Muscle layer of duodenum (tissue), 2 donors: ENCODE data around the gene M1AP.

ENCODE experiments used
- H3K27ac ChIP-seq: one replicate; pipeline ENCODE4 v1.7.0; 2013; ENCODE audit warnings: mild to moderate bottlenecking, low read length
- H3K27me3 ChIP-seq: one replicate; pipeline ENCODE4 v1.7.0; 2013; ENCODE audit warnings: low read depth, mild to moderate bottlenecking, control low read depth, low read length
- H3K36me3 ChIP-seq, 2 donors: one replicate each; pipeline ENCODE4 v1.7.0; 2013; ENCODE audit warnings: low read length in 2 of 2, control low read depth in 1 of 2, mild to moderate bottlenecking in 1 of 2; ENCODE audit not compliant: insufficient read depth in 2 of 2, control insufficient read depth in 1 of 2
- H3K4me1 ChIP-seq, 2 donors: one replicate each; pipeline ENCODE4 v1.7.0; 2013; ENCODE audit warnings: low read length in 2 of 2, mild to moderate bottlenecking in 2 of 2, control low read depth in 1 of 2, moderate library complexity in 1 of 2; ENCODE audit not compliant: insufficient read depth in 2 of 2, control insufficient read depth in 1 of 2
- H3K4me3 ChIP-seq, 2 donors: one replicate each; pipeline ENCODE4 v1.7.0; 2013; ENCODE audit warnings: low read length in 2 of 2, low read depth in 1 of 2, mild to moderate bottlenecking in 1 of 2
- H3K9me3 ChIP-seq, 2 donors: one replicate each; pipeline ENCODE4 v1.7.0; 2013; ENCODE audit warnings: low read length in 2 of 2, control low read depth in 1 of 2, mild to moderate bottlenecking in 1 of 2; ENCODE audit not compliant: control insufficient read depth in 1 of 2
- donor health status: healthy.

The M1AP gene

DNA sequence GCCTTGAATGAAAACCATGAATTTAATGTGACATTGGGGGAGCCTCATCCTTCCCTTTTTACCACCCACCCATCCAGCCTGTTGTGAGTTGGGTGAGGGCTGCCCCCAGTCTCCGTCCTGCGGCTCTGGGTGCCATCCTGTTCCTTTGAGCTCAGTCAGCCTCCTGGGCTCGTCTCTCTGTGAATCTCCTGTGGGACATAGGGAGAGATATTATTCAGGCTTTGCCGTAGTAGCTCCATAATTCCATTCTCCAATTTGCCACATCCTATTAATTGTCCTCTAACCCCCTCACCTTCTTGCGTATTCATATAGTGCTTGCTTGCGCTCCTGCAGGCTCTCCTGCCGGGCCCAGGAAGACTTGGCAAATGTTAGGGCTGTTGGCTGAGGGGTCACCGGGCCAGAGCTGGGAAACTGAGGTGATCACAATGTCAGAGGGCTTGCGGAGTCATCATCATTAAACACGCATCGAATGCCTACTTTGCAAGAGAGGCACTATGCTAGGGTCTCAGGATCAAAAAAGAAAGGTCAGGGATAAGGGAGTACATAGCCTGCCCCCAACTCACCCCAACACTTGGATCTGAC is 121.4 kb downstream of the M1AP start:
- peaks cover 16 to 25% of the 10 kb centered on the region in 2 donors for H3K4me1 ChIP-seq
- H3K27ac ChIP-seq, result no peak overlapping the region
- peaks cover 13 to 30% of the 10 kb centered on the region in 2 donors for H3K36me3 ChIP-seq
- H3K27me3 ChIP-seq, result no peaks in the 10 kb centered on the region
- no peaks in the 10 kb centered on the region for H3K9me3 ChIP-seq
- no peak overlapping the region for H3K4me3 ChIP-seq

- Histone ChIP-seq H3K4me3 (peak within 1 kb of the TSS in 1 of 2 donors; percentile 21), H3K27ac (peak within 1 kb of the TSS; percentile 74), H3K9me3 (no peaks in the 10 kb centered on the region), H3K27me3 (no peaks in the 10 kb centered on the region), H3K36me3 (peaks cover 13 to 30% of the 10 kb centered on the region in 2 donors), H3K4me1 (peaks cover 10 to 17% of the 10 kb centered on the region in 2 donors)
These were observed 122.1 kb downstream of the M1AP start, which contains the start of gene DQX1 for GRCh38 chr2:74525717-74526648. Gene DQX1, minus strand, starts transcription at chr2:74526231. Its CDS starts 502 bp downstream, at chr2:74525729.

DNA sequence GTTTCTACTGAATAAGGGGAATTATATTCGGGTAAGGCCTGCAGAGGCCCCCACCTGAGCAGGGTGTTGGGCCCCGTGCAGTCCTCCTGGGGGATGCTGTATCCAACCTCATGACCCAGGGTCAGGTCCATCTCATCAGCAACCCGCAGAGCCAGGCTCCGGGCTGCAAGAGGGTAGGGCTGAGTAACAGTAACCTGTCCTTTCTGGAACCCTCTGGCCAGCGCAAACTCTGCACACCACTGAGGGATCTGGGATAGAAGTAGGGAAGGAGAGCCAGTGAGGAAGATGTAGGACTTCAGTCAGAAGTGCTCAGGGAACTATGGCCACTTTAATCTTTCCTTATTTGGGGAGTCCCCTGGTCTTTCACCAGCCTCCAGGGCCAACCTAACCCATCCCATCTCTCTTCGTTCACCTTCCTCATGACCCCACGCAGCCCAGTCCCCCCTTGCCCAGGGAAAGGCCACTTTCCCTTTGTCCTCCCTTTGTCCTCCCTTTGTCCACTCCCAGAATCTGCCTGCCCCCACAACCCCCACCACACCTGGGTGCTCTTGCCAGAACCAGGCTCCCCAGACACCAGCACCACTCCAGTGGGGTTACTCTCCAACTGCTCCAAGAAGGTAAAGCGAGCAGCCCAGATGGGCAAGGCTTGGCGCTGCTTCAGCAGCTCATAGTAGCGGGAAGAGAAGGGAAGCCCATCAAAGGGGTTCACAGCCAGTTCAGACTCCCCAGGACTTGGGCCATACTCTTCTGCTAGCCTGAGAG is 123.0 kb downstream of the M1AP start:
- H3K27me3 ChIP-seq, result no peaks in the 10 kb centered on the region
- H3K36me3 ChIP-seq, result peaks cover 13 to 30% of the 10 kb centered on the region in 2 donors
- peaks cover 6 to 13% of the 10 kb centered on the region in 2 donors for H3K4me1 ChIP-seq
- peak overlapping the region; percentile 74 for H3K27ac ChIP-seq
- peak overlapping the region in 1 of 2 donors; percentile 21 for H3K4me3 ChIP-seq
- no peaks in the 10 kb centered on the region for H3K9me3 ChIP-seq

DNA sequence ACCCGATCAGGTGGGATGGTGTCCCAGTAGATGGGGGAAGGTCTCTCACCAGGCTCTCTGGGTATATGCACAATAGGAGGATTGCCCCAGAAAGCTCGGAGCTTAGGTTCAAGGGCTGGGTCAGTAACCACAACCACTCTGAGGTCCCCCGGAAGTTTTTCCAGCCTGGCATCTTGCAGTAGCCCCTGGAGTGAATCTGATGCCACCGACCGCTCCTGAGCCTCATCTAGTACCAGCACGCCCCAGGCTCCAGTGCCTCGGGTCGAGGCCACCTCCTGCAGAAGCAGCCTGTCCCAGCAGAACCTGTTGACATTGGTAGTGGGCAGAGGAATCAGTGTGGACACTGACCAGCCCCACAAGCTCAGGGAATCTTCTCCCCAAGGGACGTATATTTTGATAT is 124.1 kb downstream of the M1AP start:
- H3K27me3 ChIP-seq, result peaks cover under 1% of the 10 kb centered on the region
- peaks cover 6 to 13% of the 10 kb centered on the region in 2 donors for H3K4me1 ChIP-seq
- no peaks in the 10 kb centered on the region for H3K9me3 ChIP-seq
- H3K27ac ChIP-seq, result no peak overlapping the region
- peaks cover 13 to 30% of the 10 kb centered on the region in 2 donors for H3K36me3 ChIP-seq
- no peak overlapping the region for H3K4me3 ChIP-seq

- no peaks in the 10 kb centered on the region for H3K4me1 ChIP-seq
- H3K36me3 ChIP-seq, result peaks cover 11 to 22% of the 10 kb centered on the region in 2 donors
- no peaks in the 10 kb centered on the region for H3K9me3 ChIP-seq
- H3K27me3 ChIP-seq, result peaks cover 12% of the 10 kb centered on the region
- no peak overlapping the region for H3K27ac ChIP-seq
- no peak overlapping the region for H3K4me3 ChIP-seq
These were observed 125.6 kb downstream of the M1AP start for GRCh38 chr2:74522516-74522915.

GRCh38 chr2:74516650-74517049 is 131.5 kb downstream of the M1AP start:
- H3K27ac ChIP-seq, result no peak overlapping the region
- no peaks in the 10 kb centered on the region for H3K36me3 ChIP-seq
- H3K27me3 ChIP-seq, result peaks cover 66% of the 10 kb centered on the region
- H3K4me1 ChIP-seq, result peaks cover 0 to 30% of the 10 kb centered on the region in 2 donors
- peak overlapping the region in 1 of 2 donors; percentile 62 for H3K4me3 ChIP-seq
- H3K9me3 ChIP-seq, result no peaks in the 10 kb centered on the region

DNA sequence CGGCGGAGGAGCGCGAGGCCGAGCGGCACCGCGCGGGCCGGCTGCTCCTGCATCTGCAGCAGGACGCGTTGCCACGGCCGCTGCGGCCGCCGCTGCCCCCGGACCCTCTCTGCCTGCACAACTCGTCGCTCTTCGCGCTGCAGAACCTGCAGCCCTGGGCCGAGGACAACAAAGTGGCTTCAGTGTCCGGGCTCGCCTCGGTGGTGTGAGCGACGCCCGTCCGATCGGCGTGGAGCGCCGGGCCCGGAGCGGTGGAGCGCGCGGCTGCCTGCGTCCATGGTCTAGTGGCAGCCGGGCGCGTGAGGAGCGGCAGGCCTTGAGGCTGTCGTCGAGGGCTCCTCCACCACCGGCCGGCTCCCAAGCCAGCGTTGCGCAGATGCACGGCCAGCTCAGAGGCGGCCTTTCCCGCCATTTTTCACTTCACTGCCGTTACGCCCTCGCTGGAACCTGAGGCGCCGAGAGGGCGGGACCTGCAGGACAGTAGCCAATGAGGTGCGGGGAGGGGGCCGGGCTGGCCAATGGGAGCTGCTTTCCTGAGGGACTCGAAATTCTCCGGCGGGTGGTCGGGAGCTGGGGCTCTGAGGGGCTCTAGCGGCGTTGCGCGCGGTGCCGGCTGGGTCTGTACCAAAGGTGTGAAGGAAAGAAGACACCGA is 132.0 kb downstream of the M1AP start:
- no peaks in the 10 kb centered on the region for H3K9me3 ChIP-seq
- H3K27ac ChIP-seq, result no peak overlapping the region
- peaks cover 0 to 30% of the 10 kb centered on the region in 2 donors for H3K4me1 ChIP-seq
- H3K4me3 ChIP-seq, result peak overlapping the region in 1 of 2 donors; percentile 62
- H3K36me3 ChIP-seq, result no peaks in the 10 kb centered on the region
- peaks cover 70% of the 10 kb centered on the region for H3K27me3 ChIP-seq

GRCh38 chr2:74515271-74515980 is 132.7 kb downstream of the M1AP start:
- no peak overlapping the region for H3K27ac ChIP-seq
- peaks cover 0 to 30% of the 10 kb centered on the region in 2 donors for H3K4me1 ChIP-seq
- H3K4me3 ChIP-seq, result peak overlapping the region in 1 of 2 donors; percentile 62
- H3K27me3 ChIP-seq, result peaks cover 75% of the 10 kb centered on the region
- H3K36me3 ChIP-seq, result no peaks in the 10 kb centered on the region
- H3K9me3 ChIP-seq, result no peaks in the 10 kb centered on the region

DNA sequence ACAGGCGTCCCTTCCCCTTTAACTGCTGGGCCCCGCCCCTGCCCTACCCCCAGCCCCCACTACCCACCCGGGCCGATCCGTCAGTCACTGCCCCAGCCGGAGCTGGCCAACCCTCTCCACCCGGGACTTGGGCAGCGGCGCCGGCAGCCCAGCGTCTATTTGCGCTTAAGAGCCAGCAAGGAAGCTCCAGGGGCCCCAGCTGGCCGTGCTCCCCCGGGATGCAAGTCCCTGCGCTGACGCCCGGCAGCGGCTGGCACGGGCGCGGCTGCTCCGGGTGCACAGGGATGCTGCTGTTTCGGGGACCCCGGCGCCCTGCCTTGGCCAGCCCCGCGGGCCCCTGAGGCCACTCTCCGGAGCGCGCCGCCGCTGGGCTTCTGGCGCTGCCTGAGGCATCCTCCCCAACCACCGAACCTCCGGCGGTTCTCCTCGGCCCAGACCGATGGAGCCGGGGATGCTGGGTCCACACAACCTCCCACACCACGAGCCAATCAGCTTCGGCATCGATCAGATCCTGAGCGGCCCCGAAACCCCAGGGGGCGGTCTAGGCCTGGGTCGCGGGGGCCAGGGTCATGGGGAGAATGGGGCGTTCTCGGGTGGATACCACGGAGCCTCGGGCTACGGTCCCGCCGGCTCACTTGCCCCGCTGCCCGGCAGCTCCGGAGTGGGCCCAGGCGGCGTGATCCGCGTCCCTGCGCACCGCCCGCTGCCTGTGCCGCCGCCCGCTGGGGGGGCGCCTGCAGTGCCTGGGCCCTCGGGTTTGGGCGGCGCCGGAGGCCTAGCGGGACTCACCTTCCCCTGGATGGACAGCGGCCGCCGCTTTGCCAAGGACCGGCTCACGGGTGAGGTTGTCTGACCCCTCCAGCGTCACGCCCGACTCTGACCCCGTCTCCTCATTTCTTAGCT is 133.5 kb downstream of the M1AP start, which contains the start of gene TLX2:
Gene TLX2 (plus strand): TSS at position 83 of the 903 bp plus-strand sequence. CDS start 357 bp downstream, at position 440.
- Histone ChIP-seq H3K9me3 (no peaks in the 10 kb centered on the region), H3K27me3 (peaks cover 79% of the 10 kb centered on the region), H3K36me3 (no peaks in the 10 kb centered on the region), H3K4me1 (peaks cover 0 to 30% of the 10 kb centered on the region in 2 donors), H3K4me3 (peak within 1 kb of the TSS in 1 of 2 donors; percentile 11), H3K27ac (no peak within 1 kb of the TSS)
